Islet of Langerhans (tissue), 1 donor: Measurements from ENCODE around the gene KIRREL3.

Source experiments
- FAIRE-seq: peaks from one replicate; lab custom pipeline; 2011; peaks lifted over from hg19 to GRCh38; lab: Jason Lieb, UNC

The KIRREL3 gene

GRCh38 chr11:126417091-126417862, 583.3 kb downstream of the KIRREL3 start:
- no peak for FAIRE-seq

GRCh38 chr11:126416542-126417090, 584.0 kb downstream of the KIRREL3 start:
- FAIRE-seq, result no peak

GRCh38 chr11:126415669-126416420, 584.7 kb downstream of the KIRREL3 start:
- FAIRE-seq, result no peak

DNA sequence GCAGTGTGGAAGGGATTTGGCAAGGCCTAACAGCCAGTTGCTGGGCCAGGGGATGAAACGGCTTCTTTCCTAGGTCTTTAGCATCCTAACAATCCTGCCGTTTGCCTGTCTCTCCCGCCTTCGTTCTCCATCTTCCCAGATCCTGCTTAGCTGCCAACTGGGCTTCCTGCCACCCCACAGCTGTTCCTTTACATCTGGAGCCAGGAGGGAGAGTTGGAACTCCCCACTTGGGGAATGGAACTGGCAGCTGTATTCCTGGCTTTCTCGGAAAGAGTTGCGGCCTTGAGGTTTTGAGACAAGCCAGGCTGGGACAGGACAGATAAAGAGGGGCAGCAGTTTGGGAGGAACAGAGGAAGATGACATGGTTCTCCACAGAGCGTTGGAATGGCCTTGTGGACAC, 585.4 kb downstream of the KIRREL3 start:
- no peak for FAIRE-seq

DNA sequence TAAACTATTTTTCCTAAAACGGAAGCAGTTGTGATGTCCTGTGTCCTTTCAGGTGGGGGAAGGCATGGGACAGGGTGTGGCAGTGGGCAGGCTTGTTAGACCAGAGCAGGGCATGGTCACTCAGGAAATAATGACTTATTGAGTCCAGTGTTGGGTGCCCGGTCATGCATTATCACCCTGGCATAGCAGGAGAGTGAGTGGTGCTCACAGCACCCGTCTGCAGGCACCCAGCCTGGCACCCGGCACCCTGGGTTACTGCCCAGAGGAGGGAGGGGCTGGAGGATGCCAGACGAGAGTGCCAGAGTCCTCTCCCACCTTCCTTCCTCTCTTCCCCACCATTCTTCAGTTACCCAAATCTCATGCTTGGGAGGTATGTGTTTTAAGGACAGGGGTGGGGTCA, 586.0 kb downstream of the KIRREL3 start:
- FAIRE-seq, result no peak

GRCh38 chr11:126413843-126414405, 586.6 kb downstream of the KIRREL3 start:
- FAIRE-seq, result no peak

DNA sequence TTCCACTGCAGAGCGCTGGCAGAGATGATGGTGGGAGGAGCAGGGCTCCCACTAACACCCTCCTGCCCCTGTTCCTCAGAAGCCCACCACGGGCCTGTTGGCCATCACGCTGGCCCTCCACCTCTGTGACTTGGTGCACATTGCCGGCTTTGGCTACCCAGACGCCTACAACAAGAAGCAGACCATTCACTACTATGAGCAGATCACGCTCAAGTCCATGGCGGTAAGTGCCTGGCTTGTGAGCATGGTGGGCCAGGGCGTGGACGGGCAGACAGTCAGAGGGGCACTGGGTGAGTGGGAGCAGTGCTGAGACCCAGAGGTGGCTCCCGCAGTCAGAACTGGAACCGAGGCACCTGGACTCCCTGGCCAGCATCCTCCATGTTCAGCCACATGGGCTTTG, 587.1 kb downstream of the KIRREL3 start:
- no peak for FAIRE-seq

DNA sequence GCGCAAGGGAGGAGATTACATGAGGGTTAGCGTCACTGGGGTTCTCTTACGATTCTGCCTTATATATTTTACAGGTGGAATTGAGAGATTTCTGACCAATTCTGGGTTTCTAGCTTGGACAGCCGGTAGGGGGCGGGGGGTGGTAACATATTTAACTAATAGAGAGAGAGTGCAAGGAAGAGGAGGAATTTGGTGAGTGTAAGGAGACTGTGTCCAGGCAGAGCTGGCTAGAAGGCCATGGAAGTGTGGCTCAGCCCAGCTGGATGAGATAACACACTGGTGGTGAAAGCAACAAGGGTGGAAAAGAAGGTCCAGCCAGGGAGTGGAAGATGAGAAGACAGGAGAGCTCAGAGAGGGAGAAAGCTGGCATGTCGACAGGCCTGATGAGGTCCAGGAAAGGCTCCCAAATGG, 588.6 kb downstream of the KIRREL3 start:
- FAIRE-seq, result no peak

- FAIRE-seq, result no peak
Measured at GRCh38 chr11:126410649-126411048, 589.9 kb downstream of the KIRREL3 start.

- no peak for FAIRE-seq
Measured at GRCh38 chr11:126409620-126409985, 591.0 kb downstream of the KIRREL3 start.

- no peak for FAIRE-seq
Measured at GRCh38 chr11:126408901-126409619, 591.5 kb downstream of the KIRREL3 start.

- FAIRE-seq, result no peak
Measured at GRCh38 chr11:126408496-126408895, 592.1 kb downstream of the KIRREL3 start.

- no peak for FAIRE-seq
Measured at GRCh38 chr11:126407682-126408288, 592.8 kb downstream of the KIRREL3 start.

DNA sequence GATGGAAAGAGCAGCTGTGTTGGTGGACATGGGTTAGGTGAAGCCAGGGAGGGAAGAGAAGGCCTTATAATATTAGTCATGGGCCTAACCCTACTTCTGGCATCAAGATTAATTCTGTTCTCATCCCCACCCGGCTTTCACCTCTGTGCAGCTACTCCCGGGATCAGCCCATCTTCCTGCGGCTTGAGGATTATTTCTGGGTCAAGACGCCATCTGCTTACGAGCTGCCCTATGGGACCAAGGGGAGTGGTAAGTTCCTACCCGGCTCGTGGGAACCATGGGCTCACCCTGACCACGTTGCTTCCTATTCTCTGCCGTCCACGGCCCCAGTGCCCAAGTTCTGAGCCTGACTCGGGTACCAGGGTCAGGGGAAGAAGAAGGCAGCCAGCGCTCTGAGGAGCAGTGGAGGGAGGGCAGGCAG, 593.5 kb downstream of the KIRREL3 start:
- FAIRE-seq, result no peak

GRCh38 chr11:126406368-126406767, 594.2 kb downstream of the KIRREL3 start:
- FAIRE-seq, result no peak

- no peak for FAIRE-seq
Measured at GRCh38 chr11:126405906-126406305, 594.7 kb downstream of the KIRREL3 start.

DNA sequence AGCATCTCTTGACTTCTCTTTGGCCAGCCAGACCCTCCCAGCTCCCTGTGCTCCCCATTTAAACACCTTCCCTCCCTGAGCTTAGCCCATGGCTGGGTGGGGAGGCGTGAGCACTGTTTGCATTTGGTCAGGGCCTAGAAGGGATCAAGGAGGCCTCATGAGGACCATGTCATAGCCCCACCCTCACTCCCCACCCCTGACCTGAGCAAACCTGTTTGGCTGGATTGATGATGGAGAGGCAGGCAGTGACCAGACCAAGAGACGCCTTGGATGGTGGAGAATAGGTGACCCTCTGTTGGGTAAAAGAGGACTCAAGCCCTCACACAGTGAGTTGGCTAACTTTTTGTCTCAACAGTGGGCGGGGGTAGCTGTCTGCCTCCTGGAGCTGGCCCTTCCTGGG, 595.2 kb downstream of the KIRREL3 start:
- no peak for FAIRE-seq

DNA sequence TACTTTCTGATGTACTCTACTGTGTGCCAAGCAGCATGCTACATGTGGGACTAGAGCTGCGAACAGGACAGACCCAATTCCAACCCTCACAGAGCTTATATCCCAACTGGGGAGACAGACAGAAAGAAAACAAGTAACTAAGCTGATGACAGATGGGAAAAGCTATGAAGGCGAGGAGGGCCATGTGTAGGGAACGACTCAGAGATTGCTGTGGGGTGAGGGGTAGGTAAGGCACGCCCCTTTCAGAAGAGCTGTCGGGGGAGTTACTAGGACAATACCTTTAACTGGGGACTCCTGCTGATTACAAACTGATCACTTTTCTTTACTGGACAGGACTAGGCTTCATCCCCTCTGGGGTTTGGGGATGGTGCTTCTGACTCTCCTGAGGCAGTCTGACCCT, 596.2 kb downstream of the KIRREL3 start:
- FAIRE-seq, result no peak

GRCh38 chr11:126403658-126404057, 596.9 kb downstream of the KIRREL3 start:
- no peak for FAIRE-seq

GRCh38 chr11:126403022-126403581, 597.5 kb downstream of the KIRREL3 start:
- FAIRE-seq, result no peak

GRCh38 chr11:126400479-126400878, 600.1 kb downstream of the KIRREL3 start:
- no peak for FAIRE-seq

- no peak for FAIRE-seq
Measured at GRCh38 chr11:126400019-126400418, 600.6 kb downstream of the KIRREL3 start.
